SJSA1 (cell line): ENCODE measurements around the gene ABCA10. TPM values are rescaled to one million over a fixed set of nuclear protein-coding genes. Genes with fewer than 3 reads are reported as not detected.

ENCODE experiments used
- DNase-seq, 2 experiments: peaks; one replicate each; pipeline ENCODE4 v3.0.0-alpha.2; 2015 to 2020; ENCODE audit warnings: low spot score in 2 of 2, low read depth in 1 of 2
- H3K27ac ChIP-seq: fragments of 250-450 bp; sonication (Bioruptor Pico); 2 replicates; pipeline ENCODE4 v1.5.1; 2020; ENCODE audit warnings: mild to moderate bottlenecking, moderate library complexity
- H3K27me3 ChIP-seq: fragments of 250-450 bp; sonication (Bioruptor Pico); replicated peaks from 2 replicates; pipeline ENCODE4 v1.5.1; 2020; ENCODE audit warnings: mild to moderate bottlenecking, moderate library complexity
- H3K36me3 ChIP-seq: fragments of 250-450 bp; sonication (Bioruptor Pico); 2 replicates; pipeline ENCODE4 v1.5.1; 2020; ENCODE audit warnings: mild to moderate bottlenecking
- H3K4me1 ChIP-seq: fragments of 250-450 bp; sonication (Bioruptor Pico); replicated peaks from 2 replicates; pipeline ENCODE4 v1.6.1; 2021; ENCODE audit warnings: mild to moderate bottlenecking
- H3K4me3 ChIP-seq: fragments of 250-450 bp; sonication (Bioruptor Pico); 2 replicates; pipeline ENCODE4 v1.5.1; 2020; ENCODE audit warnings: mild to moderate bottlenecking
- H3K9me3 ChIP-seq: fragments of 250-450 bp; sonication (Bioruptor Pico); replicated peaks from 2 replicates; pipeline ENCODE4 v1.5.1; 2020; ENCODE audit warnings: mild to moderate bottlenecking
- total RNA-seq: library from RNA; depleted of rRNA; stranded (reverse); fragments of >200 nt; shearing (Covaris generic); gene quantifications from 2 replicates; pipeline ENCODE4 v1.2.3, GENCODE V29; 2014

The ABCA10 gene
- total RNA-seq, 1 experiment from 2014 or later, result 0.08 TPM

DNA sequence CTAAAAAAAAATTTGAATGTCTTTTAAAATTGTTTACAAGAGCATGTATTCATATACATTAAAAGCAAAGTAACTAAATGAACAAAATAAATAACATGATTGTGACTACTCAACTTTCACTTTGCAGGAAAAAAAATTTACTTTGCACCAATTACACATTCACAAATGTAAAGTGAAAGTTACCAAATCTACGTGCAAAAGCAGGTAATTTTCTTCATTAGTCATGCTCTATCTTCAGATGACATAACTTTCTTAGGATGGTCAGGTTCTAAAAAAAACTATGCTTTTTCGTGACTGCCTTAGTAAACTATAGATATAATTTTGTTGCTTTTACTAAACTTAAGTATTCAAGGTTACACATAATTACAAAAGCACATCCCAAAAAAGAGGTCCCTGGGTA lies 17.0 kb upstream of the ABCA10 start:
- Histone ChIP-seq H3K27ac (no peak overlapping the region), H3K4me1 (no peaks in the 10 kb centered on the region), H3K4me3 (no peak overlapping the region), H3K36me3 (no peaks in the 10 kb centered on the region), H3K27me3 (no peaks in the 10 kb centered on the region), H3K9me3 (no peaks in the 10 kb centered on the region)
- DNase-seq, result no peak

- no peak for DNase-seq
- H3K27me3 ChIP-seq, result no peaks in the 10 kb centered on the region
- H3K27ac ChIP-seq, result no peak overlapping the region
- H3K4me1 ChIP-seq, result peaks cover 4% of the 10 kb centered on the region; the same call in 1 of the 2 replicates
- no peak overlapping the region for H3K4me3 ChIP-seq
- no peaks in the 10 kb centered on the region for H3K9me3 ChIP-seq
- no peaks in the 10 kb centered on the region for H3K36me3 ChIP-seq
Measured at GRCh38 chr17:69239611-69240600, 11.3 kb upstream of the ABCA10 start.

DNA sequence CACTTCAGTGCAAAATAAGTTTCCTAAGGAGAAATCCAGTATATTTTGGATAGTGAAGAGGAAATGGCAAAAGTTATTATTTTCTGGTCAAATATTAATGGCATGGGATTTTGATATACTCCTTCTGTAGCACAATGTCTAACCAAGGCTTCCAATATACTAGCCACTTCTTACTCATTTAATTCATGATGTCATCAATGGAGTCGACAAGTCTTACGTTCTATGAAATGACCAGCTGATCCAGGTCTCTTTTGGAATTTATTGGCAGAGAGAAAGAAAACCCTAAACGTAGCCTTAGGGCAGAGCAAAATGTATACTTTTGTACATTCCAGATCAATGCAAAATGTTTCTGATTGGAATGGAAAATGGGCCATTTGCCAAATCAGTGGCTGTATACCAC lies 8.3 kb upstream of the ABCA10 start:
- DNase-seq, result no peak
- no peaks in the 10 kb centered on the region; the same call in 1 of the 2 replicates for H3K9me3 ChIP-seq
- H3K4me1 ChIP-seq, result peaks cover 4% of the 10 kb centered on the region; the same call in 1 of the 2 replicates
- H3K27me3 ChIP-seq, result no peaks in the 10 kb centered on the region
- H3K27ac ChIP-seq, result no peak overlapping the region
- no peaks in the 10 kb centered on the region for H3K36me3 ChIP-seq
- no peak overlapping the region for H3K4me3 ChIP-seq

- Histone ChIP-seq H3K4me3 (no peak overlapping the region), H3K27ac (no peak overlapping the region), H3K4me1 (peaks cover 4% of the 10 kb centered on the region; the same call in 1 of the 2 replicates), H3K27me3 (no peaks in the 10 kb centered on the region), H3K36me3 (no peaks in the 10 kb centered on the region), H3K9me3 (no peaks in the 10 kb centered on the region; the same call in 1 of the 2 replicates)
- no peak for DNase-seq
Measured at GRCh38 chr17:69236464-69236863, 7.8 kb upstream of the ABCA10 start.

DNA sequence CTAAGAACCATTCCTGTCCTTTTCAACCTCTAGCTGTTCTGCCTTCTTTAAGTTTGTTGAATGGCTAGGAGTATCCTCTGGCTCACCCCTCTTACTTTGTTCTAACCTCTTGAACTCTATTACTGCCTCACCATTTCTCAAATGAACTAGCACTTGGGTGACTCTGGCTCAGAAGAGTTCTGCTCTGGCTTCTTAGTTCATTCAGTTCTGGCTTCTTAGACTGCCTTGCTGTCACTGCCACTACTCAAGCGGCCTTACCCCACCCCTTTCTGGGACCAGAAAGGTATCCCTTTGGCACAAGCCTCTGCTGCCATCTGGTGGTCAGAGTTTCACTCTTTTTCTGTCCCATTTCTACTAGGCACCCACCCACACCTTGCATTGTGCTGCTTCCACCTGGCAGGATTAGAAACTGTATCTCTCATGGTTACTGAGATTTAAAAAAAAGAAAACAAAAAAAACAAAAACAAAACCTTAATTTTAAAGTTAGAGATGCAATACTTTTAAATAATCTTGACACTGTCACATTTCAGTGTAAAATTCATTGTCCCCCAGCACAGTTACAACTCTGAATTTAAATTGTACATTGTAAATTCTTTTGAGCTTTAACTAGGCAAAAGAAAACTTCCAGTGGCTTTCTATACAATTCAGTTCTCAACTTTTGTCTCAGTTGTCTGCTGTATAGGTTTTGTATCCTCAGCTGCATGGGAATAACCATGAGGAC lies 6.9 kb upstream of the ABCA10 start:
- H3K9me3 ChIP-seq, result no peaks in the 10 kb centered on the region; the same call in 1 of the 2 replicates
- peak; percentile 84 to 89 for DNase-seq
- H3K27ac ChIP-seq, result no peak overlapping the region
- peaks cover 4% of the 10 kb centered on the region; the same call in 1 of the 2 replicates for H3K4me1 ChIP-seq
- H3K36me3 ChIP-seq, result no peaks in the 10 kb centered on the region
- H3K27me3 ChIP-seq, result no peaks in the 10 kb centered on the region
- no peak overlapping the region for H3K4me3 ChIP-seq

DNA sequence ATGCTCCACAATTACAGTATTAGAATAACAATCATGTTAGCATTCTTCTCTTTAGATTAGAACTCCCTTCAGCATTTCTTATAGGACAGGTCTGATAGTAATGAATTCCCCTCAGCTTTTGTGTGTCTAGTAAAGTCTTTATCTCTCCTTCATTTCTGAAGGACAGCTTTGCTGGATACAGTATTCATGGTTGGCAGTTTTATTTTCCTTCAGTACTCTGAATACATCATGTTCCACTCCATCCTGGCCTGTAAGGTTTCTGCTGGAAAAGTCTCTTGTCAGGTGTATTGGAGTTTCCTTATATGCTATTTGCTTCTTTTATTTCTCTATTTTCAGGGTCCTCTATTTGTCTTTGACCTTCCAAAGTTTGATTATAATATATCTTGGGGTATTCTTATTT lies 4.0 kb upstream of the ABCA10 start:
- Histone ChIP-seq H3K4me3 (no peak overlapping the region), H3K27ac (no peak overlapping the region), H3K27me3 (no peaks in the 10 kb centered on the region), H3K9me3 (no peaks in the 10 kb centered on the region; the same call in 1 of the 2 replicates), H3K4me1 (peaks cover 13% of the 10 kb centered on the region; the same call in 1 of the 2 replicates), H3K36me3 (no peaks in the 10 kb centered on the region)
- DNase-seq, result no peak

DNA sequence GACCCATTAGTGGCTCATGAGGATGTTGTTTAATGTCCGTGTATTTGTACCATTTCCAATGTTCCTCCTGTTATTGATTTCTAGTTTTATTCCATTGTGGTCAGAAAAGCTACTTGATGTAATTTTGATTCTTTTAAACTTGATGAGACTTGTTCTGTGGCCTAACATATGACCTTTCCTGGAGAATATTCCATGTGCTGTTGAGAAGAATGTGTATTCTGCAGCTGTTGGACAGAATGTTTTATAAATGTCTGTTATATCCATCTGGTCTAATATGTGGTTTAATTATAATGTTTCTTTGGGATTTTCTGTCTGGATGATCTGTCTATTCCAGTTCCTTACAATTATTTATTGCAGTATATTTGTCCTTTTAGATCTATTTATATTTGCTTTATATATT lies 2.9 kb upstream of the ABCA10 start:
- H3K4me3 ChIP-seq, result no peak overlapping the region
- no peak for DNase-seq
- no peaks in the 10 kb centered on the region for H3K36me3 ChIP-seq
- no peaks in the 10 kb centered on the region; the same call in 1 of the 2 replicates for H3K9me3 ChIP-seq
- peaks cover 13% of the 10 kb centered on the region; the same call in 1 of the 2 replicates for H3K4me1 ChIP-seq
- H3K27me3 ChIP-seq, result no peaks in the 10 kb centered on the region
- no peak overlapping the region for H3K27ac ChIP-seq

- peaks cover 13% of the 10 kb centered on the region; the same call in 1 of the 2 replicates for H3K4me1 ChIP-seq
Measured at GRCh38 chr17:69230939-69231338, 2.3 kb upstream of the ABCA10 start.

GRCh38 chr17:69228018-69228417 lies 606 bp downstream of the ABCA10 start:
- no peaks in the 10 kb centered on the region for H3K27me3 ChIP-seq
- no peak for DNase-seq
- H3K27ac ChIP-seq, result no peak overlapping the region
- no peaks in the 10 kb centered on the region for H3K36me3 ChIP-seq
- H3K9me3 ChIP-seq, result no peaks in the 10 kb centered on the region
- no peak overlapping the region for H3K4me3 ChIP-seq
- H3K4me1 ChIP-seq, result peaks cover 24% of the 10 kb centered on the region

More at GRCh38 chr17:69230939-69231338, 2.3 kb upstream of the ABCA10 start:
- DNase-seq, result no peak
- Histone ChIP-seq H3K4me3 (no peak overlapping the region), H3K27ac (no peak overlapping the region), H3K27me3 (no peaks in the 10 kb centered on the region), H3K9me3 (no peaks in the 10 kb centered on the region; the same call in 1 of the 2 replicates), H3K36me3 (no peaks in the 10 kb centered on the region)

DNA sequence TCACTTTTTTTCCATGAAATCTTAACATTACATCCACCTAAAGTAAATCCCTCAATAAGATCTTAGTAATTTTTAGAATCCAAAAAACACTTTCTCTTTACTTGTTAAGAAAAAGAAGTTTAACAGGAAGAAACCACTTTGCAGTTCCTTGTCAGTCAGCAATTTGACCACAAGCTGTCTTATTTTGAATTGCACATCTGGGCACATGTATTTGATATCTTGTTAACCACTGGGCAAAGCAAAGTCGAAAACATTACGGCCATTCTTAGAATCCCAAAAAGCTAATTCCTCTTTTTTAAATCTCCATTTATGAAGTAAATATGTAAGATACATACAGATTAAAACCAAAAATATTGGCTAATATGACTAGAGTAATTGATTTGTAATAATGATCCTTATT lies 1.1 kb downstream of the ABCA10 start:
- no peak for DNase-seq
- no peaks in the 10 kb centered on the region for H3K9me3 ChIP-seq
- no peaks in the 10 kb centered on the region for H3K36me3 ChIP-seq
- peaks cover 28% of the 10 kb centered on the region for H3K4me1 ChIP-seq
- H3K27ac ChIP-seq, result no peak overlapping the region
- no peaks in the 10 kb centered on the region for H3K27me3 ChIP-seq
- no peak overlapping the region for H3K4me3 ChIP-seq

DNA sequence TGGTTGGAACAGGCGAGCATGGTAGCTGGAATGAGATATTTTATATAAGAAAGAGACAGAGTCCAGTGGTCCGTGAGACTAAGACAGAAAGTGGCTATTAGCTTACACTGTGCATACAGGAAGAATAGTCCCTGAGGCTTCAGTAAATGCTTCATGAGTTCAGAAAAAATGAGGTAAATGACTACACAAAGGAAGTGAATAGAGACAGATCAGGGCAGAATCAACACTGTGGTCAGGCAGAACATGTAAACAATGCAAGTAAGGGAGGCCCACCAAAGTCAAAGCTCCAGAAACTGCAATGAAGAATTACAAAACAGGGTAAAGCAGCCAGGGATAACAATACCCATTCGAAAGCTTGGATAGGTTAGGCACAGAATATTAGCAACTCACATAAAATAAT lies 4.8 kb downstream of the ABCA10 start:
- peaks cover 30% of the 10 kb centered on the region for H3K4me1 ChIP-seq
- H3K27ac ChIP-seq, result peak overlapping the region; percentile 69
- no peaks in the 10 kb centered on the region for H3K27me3 ChIP-seq
- no peaks in the 10 kb centered on the region for H3K9me3 ChIP-seq
- peak; percentile 70 to 86 for DNase-seq
- no peak overlapping the region for H3K4me3 ChIP-seq
- no peaks in the 10 kb centered on the region for H3K36me3 ChIP-seq

GRCh38 chr17:69222707-69223258 lies 5.8 kb downstream of the ABCA10 start:
- Histone ChIP-seq H3K9me3 (no peaks in the 10 kb centered on the region), H3K27ac (peak overlapping the region; percentile 69), H3K36me3 (no peaks in the 10 kb centered on the region), H3K27me3 (no peaks in the 10 kb centered on the region), H3K4me1 (peaks cover 23% of the 10 kb centered on the region), H3K4me3 (no peak overlapping the region)
- no peak for DNase-seq

- Histone ChIP-seq H3K4me1 (peaks cover 20% of the 10 kb centered on the region), H3K36me3 (no peaks in the 10 kb centered on the region), H3K4me3 (no peak overlapping the region), H3K27ac (no peak overlapping the region), H3K27me3 (no peaks in the 10 kb centered on the region), H3K9me3 (no peaks in the 10 kb centered on the region)
- DNase-seq, result no peak
Measured at GRCh38 chr17:69220098-69220497, 8.5 kb downstream of the ABCA10 start.
